HG03457 (cell line): ENCODE results near the gene CEACAM1.
"Not testable (repeated sequence)": the region's sequence is repeated elsewhere in the genome, so short reads cannot be mapped to it uniquely, and the experiment has no call there.

Experiments used
- ATAC-seq: cut with Tn5 transposase; IDR thresholded peaks from one replicate; pipeline ENCODE4 v1.9.1; 2021; ENCODE audit warnings: moderate number of reproducible peaks; ENCODE audit not compliant: unreplicated experiment

The CEACAM1 gene

DNA sequence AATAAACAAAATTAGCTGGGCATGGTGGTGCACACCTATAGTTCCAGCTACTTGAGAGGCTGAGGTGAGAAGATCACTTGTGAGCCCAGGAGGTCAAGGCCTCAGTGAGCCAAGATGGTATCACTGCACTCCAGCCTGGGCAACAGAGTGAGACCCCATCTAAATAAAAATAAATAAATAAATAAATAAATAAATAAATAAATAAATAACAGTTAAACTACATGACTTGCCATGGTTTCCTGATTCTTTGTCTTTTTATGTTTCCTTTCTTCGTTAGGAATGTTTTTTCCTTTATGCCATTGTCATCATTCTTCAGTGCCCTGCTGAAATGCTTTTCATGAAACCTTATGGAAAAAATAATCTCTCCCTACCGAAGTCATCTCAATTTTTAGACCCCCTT is 50.3 kb downstream of the CEACAM1 start:
- no peak for ATAC-seq

DNA sequence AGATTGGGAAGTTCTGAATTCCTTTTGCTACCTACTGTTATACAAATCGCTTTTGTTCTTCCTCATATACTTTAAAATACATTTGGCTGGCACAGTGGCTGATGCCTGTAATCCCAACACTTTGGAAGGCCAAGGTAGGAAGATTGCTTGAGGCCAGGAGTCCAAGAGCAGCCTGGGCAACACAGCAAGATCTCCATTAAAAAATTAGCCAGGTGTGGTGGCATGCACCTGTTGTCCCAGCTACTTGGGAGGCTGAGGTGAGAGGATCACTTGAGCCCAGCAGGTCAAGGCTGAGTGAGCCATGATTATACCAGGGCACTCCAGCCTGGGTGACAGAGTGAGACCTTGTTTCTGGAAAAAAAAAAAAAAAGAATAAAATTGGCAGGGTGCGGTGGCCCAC is 51.2 kb downstream of the CEACAM1 start:
- ATAC-seq, result no peak

DNA sequence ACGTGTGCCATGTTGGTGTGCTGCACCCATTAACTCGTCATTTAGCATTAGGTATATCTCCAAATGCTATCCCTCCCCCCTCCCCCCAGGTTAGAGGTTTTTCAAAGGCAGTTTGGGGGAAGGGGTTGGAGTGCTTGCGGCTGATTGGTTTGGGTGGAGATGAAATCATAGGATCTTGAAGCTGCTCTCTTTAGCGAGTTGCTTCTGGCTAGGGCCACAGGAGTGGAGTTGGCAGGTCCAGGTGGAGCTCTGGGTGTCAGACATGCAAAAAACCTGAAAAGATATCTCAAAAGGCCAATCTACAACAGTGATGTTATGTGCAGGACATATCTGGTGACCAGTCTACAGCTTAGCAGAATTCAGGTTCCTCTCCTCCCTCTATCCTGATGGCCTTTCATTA is 52.9 kb downstream of the CEACAM1 start:
- no peak for ATAC-seq

DNA sequence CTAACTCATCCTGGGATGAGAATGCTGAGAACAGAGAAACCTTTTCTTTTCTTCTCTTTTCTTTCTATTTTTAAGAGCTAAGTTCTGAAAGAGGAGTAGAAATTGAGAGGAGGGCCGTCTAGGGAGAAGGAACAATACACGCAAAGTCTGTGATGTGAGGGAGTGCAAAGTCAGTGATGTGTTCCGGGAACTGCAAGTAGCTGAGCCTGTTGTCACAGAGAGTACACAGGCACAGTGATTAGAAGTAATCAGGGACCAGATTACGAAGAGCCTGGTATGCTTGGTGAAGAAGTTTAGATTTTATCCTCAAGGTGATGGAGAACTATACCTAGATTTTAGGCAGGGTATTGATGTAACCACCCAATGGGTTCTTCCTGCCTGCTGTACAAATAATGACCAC is 53.5 kb downstream of the CEACAM1 start:
- ATAC-seq, result no peak

DNA sequence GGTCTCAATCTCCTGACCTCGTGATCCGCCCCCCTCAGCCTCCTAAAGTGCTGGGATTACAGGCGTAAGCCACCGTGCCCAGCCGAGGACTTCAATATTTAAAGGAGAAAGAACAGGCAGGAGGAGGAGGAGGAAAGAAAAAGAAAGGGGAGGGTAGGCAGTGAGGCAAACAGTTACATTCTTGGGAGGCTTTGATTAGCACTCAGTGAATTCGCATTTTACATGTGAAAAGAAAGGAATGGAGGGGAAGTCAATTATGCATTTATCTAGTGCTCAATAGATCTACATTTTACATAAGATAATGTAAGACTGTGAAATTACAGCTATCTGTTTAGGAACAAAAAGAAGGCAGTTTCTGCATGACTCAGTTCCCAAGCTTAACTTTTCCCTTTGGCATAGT is 54.6 kb downstream of the CEACAM1 start:
- no peak for ATAC-seq

DNA sequence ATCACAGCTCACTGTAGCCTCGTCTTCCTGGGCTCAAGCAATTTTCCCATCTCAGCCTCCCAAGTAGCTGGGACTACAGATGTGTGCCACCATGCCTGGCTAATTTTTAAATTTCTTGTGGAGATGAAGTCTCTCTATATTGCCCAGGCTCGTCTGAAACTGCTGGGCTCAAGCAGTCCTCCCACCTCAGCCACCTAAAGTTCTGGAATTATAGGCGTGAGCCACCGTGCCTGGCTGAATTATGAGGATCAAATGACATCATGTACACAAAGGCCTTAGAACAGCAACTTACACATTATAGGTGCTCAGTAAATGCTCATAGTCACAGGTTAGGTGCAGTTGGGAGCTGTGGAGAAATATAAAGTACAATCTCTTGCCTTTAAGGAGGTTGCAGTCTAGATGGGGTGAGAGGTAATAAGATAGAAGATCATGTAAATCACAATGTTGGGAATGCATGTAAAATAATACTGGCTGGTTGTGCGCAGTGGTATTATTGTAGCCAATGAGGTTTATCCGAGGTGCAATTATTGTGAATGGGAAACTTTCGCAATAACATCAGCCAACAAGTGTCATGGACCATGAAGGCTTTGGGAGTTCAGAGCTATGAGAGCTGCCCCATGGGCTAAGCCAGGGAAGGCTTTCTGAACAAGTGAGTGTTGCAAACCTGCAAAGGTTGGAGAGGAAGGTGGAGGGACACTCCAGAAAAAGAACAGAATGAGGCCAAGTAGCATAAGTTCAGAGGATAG is 55.7 kb downstream of the CEACAM1 start:
- ATAC-seq, result no peak

DNA sequence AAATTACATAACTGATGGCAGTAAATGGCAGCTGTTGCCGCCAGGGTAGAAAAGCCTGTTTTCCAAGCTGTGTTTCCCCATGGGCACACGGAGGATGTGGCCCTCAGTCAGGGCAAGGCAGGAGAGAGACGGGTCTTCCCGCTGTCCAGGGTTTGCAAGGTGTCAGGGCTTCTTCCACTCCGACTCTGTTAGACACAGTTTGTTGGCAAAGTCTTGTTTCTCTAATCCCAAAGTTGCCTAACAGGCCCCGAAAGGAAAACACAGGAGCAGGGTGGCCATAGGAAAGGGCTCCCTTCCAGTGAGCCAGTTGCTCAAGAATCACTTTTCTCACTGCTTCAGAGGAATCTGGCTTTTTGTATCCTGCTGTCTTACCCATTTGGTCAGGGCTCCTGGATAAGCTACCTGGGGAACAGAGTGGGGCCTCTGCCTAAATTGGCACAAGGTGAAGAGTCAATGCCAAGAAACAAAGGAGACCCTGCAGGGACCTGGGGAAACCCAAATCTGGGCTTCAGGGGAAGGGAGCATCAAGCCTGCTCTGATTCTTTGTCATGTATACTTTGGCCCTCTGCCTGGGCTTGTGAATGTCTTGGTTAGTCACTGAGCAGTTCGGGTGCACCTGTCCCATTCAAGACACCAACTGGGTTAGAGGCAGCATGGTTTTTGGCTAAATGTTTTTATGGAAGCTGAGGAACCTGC is 56.6 kb downstream of the CEACAM1 start:
- no peak for ATAC-seq

DNA sequence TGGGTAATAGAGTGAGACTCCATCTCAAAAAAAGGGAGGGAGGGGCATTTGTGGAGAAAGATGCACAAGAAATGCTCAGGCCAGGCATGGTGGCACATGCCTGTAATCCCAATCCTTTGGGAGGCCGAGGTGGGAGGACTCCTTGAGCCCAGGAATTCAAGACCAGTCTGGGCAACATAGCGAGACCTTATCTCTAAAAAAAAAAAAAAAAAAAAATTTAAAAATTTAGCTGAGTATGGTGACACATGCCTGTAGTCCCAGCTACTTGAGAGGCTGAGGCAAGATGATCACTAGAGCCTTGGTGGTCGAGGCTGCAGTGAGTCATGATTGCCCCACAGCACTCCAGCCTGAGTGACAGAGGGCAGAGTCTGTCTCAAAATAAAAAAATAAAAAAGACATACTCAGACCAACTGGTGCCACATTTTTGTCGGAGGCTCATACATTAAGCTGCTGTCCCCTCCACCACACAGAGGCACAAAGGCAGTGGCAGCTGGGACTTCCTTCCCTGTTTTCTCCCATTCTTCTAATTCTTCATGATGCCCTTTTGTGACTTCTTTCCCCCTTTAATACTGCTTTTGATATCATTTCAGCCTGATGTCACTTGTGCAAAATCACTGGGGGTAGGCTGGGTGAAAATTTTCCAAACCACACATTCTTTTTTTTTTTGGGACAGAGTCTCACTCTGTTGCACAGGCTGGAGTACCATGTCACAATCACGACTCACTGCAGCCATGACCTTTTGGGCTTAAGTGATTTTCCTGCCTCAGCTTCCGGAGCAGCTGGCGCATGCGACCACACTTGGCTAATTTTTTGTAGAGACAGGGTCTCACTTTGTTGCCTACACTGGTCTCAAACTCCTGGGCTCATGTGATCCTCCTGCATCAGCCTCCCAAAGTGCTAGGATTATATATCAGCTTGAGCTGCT is 58.7 kb downstream of the CEACAM1 start:
- ATAC-seq, result no peak

DNA sequence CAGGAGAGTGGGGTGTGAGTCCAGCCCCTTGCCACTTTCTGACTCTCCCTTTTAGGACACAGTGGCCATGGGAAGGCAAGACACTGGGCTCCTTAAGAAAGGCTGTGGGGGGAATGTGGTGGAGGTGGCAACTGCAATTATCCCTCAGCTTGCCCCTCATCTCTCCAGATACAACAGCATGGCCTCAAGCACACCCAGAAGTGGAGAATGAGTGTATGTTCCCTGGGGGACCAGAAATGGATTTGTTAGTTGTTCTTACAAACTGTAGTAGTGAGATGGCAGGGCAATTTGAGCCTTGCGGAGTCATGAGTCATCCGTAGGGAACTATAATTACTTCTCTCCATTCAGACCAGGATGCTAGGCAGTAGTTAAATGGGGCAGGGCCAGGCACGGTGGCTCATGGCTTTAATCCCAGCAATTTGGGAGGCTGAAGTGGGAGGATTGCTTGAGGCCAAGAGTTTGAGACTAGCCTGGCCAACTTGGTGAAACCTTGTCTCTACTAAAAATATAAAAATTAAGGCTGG is 59.9 kb downstream of the CEACAM1 start:
- ATAC-seq, result no peak

DNA sequence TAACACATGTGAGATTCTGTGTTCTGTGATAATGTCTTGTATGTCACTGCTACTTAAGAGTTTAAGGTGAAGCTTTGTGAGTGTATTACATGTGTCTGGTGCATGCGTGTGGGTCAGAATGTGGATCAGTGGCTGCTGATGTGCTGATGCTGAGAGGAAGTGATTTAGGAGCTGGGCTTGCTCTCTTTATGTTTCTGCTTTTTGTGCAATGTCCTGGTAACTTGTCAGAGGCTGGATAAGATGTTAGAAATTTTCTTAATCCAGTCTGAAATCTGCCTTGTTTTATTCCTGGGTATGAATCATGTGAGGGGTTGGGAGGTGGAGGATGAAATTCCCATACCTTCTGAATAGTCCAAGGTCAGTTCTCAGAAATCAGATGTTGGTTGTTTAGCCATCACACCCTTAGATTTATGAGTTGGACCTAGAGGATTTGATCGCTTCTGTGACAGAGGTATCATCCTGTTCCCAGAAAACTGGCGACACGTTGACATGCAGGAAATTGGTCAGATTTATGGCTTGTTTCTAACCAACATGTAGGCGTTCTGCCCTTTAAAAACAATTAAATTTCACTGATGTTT is 61.0 kb downstream of the CEACAM1 start:
- no peak for ATAC-seq

DNA sequence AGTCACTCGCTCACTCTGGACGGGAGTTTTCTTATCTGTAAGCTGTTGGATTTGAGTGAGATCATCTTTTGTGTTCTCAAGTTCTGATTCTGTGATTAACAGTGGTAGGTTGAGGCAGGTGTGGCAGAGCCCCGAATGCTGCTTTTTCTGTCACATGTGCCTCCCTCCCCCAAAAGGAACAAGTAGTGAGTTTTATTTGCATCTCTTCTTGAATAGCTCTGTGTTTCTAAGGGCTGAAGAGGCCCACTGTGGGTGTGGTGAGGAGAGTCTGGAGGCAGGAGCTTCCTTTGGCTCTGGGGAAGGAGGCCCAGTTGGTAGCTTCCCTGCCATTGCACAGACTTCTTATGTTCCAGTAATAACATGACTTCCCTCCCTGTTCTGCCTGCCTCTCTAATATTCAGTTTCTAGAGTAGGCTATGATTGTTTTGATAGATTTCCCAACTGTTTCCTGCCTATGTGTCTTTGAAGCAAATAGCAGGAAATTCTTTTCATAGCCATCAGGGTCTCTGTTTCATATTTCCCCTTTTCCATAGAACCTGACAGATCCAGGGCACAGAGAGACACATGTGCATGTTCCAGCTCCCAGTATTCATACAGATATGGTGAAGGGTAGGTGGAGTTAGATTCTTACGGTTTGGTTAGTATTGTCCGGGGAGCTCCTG is 61.6 kb downstream of the CEACAM1 start:
- ATAC-seq, result no peak

DNA sequence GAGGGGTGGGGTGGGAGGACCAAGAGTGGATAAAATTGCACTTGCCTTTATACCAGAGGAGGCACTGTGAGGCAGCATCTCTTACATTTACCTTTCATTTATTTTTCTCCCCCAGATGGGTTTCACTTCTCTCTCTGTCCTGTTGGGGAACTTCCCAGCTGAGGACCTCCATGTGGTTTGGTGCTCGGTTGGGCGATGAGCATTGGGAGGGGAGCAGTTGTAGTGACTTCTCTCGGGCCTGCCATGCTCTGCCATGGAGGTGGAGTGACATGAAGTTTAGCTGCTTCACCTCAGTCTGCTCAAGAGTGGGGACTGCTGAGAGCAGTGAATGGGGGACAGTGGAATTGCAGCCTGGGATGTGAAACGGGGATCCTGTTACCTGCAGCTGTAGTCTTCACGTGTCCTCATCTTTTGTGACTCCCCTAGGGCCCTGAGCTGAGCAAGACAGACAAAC is 62.4 kb downstream of the CEACAM1 start:
- peak; percentile 66 for ATAC-seq

DNA sequence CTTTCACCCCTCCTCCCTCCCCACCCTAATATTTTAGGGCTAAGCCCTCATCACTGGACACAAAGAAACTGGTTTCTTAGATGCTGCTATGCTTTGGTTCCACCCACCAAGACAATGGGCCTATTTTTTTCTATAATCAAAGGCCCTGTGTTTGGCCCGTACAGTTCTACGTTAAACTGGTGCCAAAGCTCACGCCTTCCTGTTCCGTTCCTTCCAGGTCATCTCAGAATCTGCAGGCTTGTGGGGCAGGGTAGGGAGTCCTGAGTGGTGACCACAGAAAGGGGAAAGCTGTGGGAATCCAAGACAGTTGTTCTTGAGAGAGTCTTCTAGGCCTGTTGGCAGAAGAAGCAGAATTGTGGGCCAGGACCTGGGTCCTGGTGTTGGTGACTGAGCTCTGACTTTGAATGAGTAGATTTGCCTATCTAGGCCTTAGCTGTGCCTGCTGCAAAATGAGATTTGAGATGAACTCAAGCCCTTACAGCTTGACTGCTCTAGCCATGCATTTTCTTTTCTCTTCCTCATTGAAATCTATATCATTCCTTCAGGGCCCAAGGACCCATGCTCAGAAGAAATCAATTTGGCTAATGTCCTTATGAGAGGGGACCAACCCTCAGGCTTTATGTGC is 66.5 kb downstream of the CEACAM1 start:
- ATAC-seq, result no peak

DNA sequence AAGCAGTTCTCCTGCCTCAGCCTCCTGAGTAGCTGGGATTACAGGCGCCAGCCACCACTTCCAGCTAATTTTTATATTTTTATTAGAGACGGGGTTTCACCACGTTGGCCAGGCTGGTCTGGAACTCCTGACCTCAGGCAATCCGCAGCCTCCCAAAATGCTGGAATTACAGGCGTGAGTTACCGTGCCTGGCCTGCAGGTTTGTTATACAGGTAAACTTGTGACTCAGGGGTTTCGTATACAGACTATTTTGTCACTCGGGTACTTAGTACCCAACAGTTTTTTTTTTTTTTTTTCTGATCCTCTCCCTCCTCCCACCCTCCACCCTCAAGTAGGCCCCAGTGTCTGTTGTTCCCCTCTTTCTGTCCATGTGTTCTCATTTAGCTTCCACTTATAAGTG is 67.0 kb downstream of the CEACAM1 start:
- ATAC-seq, result not testable (repeated sequence)

DNA sequence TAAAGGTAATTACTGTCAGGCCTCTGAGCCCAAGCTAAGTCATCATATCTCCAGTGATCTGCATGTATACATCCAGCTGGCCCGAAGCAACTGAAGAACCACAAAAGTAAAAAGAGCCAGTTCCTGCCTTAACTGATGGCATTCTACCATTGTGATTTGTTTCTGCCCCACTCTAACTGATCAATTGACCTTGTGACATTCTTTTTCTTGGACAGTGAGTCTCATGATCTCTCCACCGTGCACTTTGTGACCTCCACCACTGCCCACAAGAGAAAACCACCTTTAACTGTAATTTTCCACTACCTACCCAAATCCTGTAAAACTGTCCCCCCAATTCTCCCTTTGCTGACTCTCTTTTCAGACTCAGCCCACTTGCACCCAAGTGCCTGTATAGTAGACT is 68.4 kb downstream of the CEACAM1 start:
- no peak for ATAC-seq
